OCI-LY1 (cell line): ENCODE results near the gene PERP.

Source experiments
- H2AFZ ChIP-seq: fragments of 200-600 bp; sonication (generic), shearing (Covaris generic); 2 replicates; pipeline ENCODE4 v1.6.0; 2014; ENCODE audit warnings: antibody characterized with exemption, mild to moderate bottlenecking, low read length
- H3F3A ChIP-seq: fragments of 200-600 bp; sonication (generic), shearing (Covaris generic); 2 replicates; pipeline ENCODE4 v1.6.0; 2014; ENCODE audit warnings: mild to moderate bottlenecking, antibody characterized with exemption, low read length, moderate library complexity; ENCODE audit not compliant: insufficient read depth
- H3K27ac ChIP-seq: fragments of 200-600 bp; sonication (generic); 2 replicates; pipeline ENCODE4 v1.5.1; 2014; ENCODE audit warnings: low read length, mixed run types, mild to moderate bottlenecking, low read depth; ENCODE audit not compliant: poor library complexity, severe bottlenecking
- H3K27me3 ChIP-seq: fragments of 200-600 bp; sonication (generic); 2 replicates; pipeline ENCODE4 v1.6.0; 2014; ENCODE audit warnings: antibody characterized with exemption, mild to moderate bottlenecking, low read length, moderate library complexity; ENCODE audit not compliant: insufficient read depth
- H3K36me3 ChIP-seq: fragments of 200-600 bp; sonication (generic); 2 replicates; pipeline ENCODE4 v1.6.1; 2014; ENCODE audit warnings: mild to moderate bottlenecking, antibody characterized with exemption, low read length, moderate library complexity, mixed read lengths; ENCODE audit not compliant: insufficient read depth
- H3K4me1 ChIP-seq: fragments of 200-600 bp; sonication (generic); 2 replicates; pipeline ENCODE4 v1.5.1; 2014; ENCODE audit warnings: mild to moderate bottlenecking, low read length, moderate library complexity; ENCODE audit not compliant: insufficient read depth, severe bottlenecking
- H3K4me2 ChIP-seq: fragments of 200-600 bp; sonication (generic), shearing (Covaris generic); 2 replicates; pipeline ENCODE4 v1.6.1; 2014; ENCODE audit warnings: low read length
- H3K4me3 ChIP-seq: fragments of 200-600 bp; sonication (generic); 2 replicates; pipeline ENCODE4 v1.5.1; 2014; ENCODE audit warnings: low read length, low read depth, mild to moderate bottlenecking, mixed read lengths; ENCODE audit not compliant: poor library complexity, severe bottlenecking
- H3K79me2 ChIP-seq: fragments of 200-600 bp; shearing (Covaris generic); 2 replicates; pipeline ENCODE4 v1.6.1; 2016; ENCODE audit warnings: mixed run types, low read length, mixed read lengths; ENCODE audit not compliant: insufficient read depth
- H3K9ac ChIP-seq: fragments of 200-600 bp; sonication (generic), shearing (Covaris generic); 2 replicates; pipeline ENCODE4 v1.6.1; 2014; ENCODE audit warnings: mild to moderate bottlenecking, low read length, mixed read lengths
- H3K9me2 ChIP-seq: fragments of 200-600 bp; sonication (generic), shearing (Covaris generic); 2 replicates; pipeline ENCODE4 v1.6.1; 2014; ENCODE audit warnings: low read depth, mild to moderate bottlenecking, low read length, mixed read lengths
- H3K9me3 ChIP-seq: fragments of 200-600 bp; shearing (Covaris generic); 2 replicates; pipeline ENCODE4 v1.6.1; 2014; ENCODE audit warnings: low read length, mixed read lengths
- H4K20me1 ChIP-seq: fragments of 200-600 bp; sonication (generic), shearing (Covaris generic); 2 replicates; pipeline ENCODE4 v1.6.0; 2016; ENCODE audit warnings: mild to moderate bottlenecking, low read length; ENCODE audit not compliant: insufficient read depth
- CTCF ChIP-seq: fragments of 200-600 bp; sonication (generic), shearing (Covaris generic); IDR thresholded peaks from 2 replicates; pipeline ENCODE4 v1.5.1; 2017; ENCODE audit warnings: mild to moderate bottlenecking, antibody characterized with exemption, low read length, moderate library complexity, mixed read lengths
- EZH2 ChIP-seq: fragments of 200-600 bp; sonication (generic), shearing (Covaris generic); IDR thresholded peaks from 2 replicates; pipeline ENCODE4 v1.8.0; 2017; ENCODE audit warnings: borderline replicate concordance, mixed run types, mild to moderate bottlenecking, antibody characterized with exemption, low read length, moderate library complexity, mixed read lengths

Gene PERP

GRCh38 chr6:138117376-138117914 lies 10.2 kb upstream of the PERP start:
- H3K4me2 ChIP-seq, result no peak overlapping the region
- H3K79me2 ChIP-seq, result no peaks in the 10 kb centered on the region
- H3K9ac ChIP-seq, result no peak overlapping the region
- H2AFZ ChIP-seq, result no peak overlapping the region
- no peaks in the 10 kb centered on the region for H3K9me3 ChIP-seq
- H3K9me2 ChIP-seq, result no peaks in the 10 kb centered on the region
- no peaks in the 10 kb centered on the region; the same call in 1 of the 2 replicates for H3F3A ChIP-seq
- no peaks in the 10 kb centered on the region for H3K27me3 ChIP-seq
- H3K4me1 ChIP-seq, result no peaks in the 10 kb centered on the region
- H3K27ac ChIP-seq, result no peak overlapping the region
- H3K36me3 ChIP-seq, result no peaks in the 10 kb centered on the region
- no peak overlapping the region for H3K4me3 ChIP-seq
- H4K20me1 ChIP-seq, result no peaks in the 10 kb centered on the region
- no peak for TF ChIP-seq CTCF
- no peak for TF ChIP-seq EZH2

- Histone ChIP-seq H3K9ac (no peak overlapping the region), H3K4me1 (no peaks in the 10 kb centered on the region), H3K79me2 (no peaks in the 10 kb centered on the region), H4K20me1 (no peaks in the 10 kb centered on the region), H3K4me3 (no peak overlapping the region), H3K9me2 (no peaks in the 10 kb centered on the region), H3F3A (no peaks in the 10 kb centered on the region; the same call in 1 of the 2 replicates), H3K9me3 (no peaks in the 10 kb centered on the region), H3K27me3 (no peaks in the 10 kb centered on the region), H3K36me3 (no peaks in the 10 kb centered on the region), H2AFZ (no peak overlapping the region), H3K4me2 (no peak overlapping the region), H3K27ac (no peak overlapping the region)
- TF ChIP-seq EZH2 (no peak), CTCF (no peak)
Observed at GRCh38 chr6:138116661-138116999, 9.4 kb upstream of the PERP start.

- no peaks in the 10 kb centered on the region for H3K79me2 ChIP-seq
- no peak overlapping the region for H3K4me2 ChIP-seq
- no peaks in the 10 kb centered on the region for H4K20me1 ChIP-seq
- H3K4me1 ChIP-seq, result no peaks in the 10 kb centered on the region
- no peaks in the 10 kb centered on the region for H3K36me3 ChIP-seq
- no peak overlapping the region for H2AFZ ChIP-seq
- H3F3A ChIP-seq, result no peaks in the 10 kb centered on the region; the same call in 1 of the 2 replicates
- no peak overlapping the region for H3K9ac ChIP-seq
- no peaks in the 10 kb centered on the region for H3K9me3 ChIP-seq
- TF ChIP-seq EZH2 (no peak), CTCF (peak; percentile 69)
- H3K27me3 ChIP-seq, result no peaks in the 10 kb centered on the region
- no peaks in the 10 kb centered on the region for H3K9me2 ChIP-seq
- no peak overlapping the region for H3K27ac ChIP-seq
- H3K4me3 ChIP-seq, result no peak overlapping the region
Observed at GRCh38 chr6:138115877-138116660, 8.8 kb upstream of the PERP start.
